GM12864 (cell line): ENCODE data around the gene GBP6.
"Not testable (repeated sequence)": the region's sequence is repeated elsewhere in the genome, so short reads cannot be mapped to it uniquely, and the experiment has no call there.

ENCODE experiments used
- DNase-seq: peaks from one replicate; pipeline ENCODE4 v3.0.0-alpha.2; 2011; ENCODE audit warnings: low read depth
- H3K4me3 ChIP-seq: 2 replicates; pipeline ENCODE4 v1.5.1; 2011; ENCODE audit warnings: mild to moderate bottlenecking, low read depth, low read length, control low read depth
- CTCF ChIP-seq: IDR thresholded peaks from 2 replicates; pipeline ENCODE4 v1.5.1; 2011; ENCODE audit warnings: low read depth, mild to moderate bottlenecking, moderate library complexity, low read length, control low read depth, inconsistent platforms; ENCODE audit errors: missing control alignments

Gene GBP6

GRCh38 chr1:89429062-89429461 lies 65.2 kb downstream of the GBP6 start:
- no peak for DNase-seq
- no peak for TF ChIP-seq CTCF
- no peak overlapping the region for H3K4me3 ChIP-seq

GRCh38 chr1:89429681-89430080 lies 65.8 kb downstream of the GBP6 start:
- H3K4me3 ChIP-seq, DNase-seq: not testable (repeated sequence)

DNA sequence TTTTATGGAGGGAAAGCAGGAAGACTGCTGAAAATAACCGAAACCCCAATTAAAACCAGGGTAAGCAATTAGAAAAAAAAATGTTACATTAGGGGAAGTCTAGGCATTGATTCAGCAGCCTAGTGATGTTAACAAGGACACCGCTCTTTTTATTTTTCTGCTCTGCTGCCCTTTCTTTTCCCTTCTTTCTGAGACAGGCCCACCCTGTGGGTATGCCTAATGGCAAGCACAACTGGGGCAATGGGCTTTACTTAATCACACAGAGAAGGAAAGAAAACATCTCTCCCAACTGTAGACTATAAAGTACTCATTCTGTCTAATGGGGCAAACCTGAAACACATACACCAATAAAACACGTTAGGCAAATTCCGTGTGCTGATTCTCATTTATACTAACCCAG lies 69.6 kb downstream of the GBP6 start:
- H3K4me3 ChIP-seq: no peak overlapping the region
- TF ChIP-seq CTCF: no peak
- no peak for DNase-seq

DNA sequence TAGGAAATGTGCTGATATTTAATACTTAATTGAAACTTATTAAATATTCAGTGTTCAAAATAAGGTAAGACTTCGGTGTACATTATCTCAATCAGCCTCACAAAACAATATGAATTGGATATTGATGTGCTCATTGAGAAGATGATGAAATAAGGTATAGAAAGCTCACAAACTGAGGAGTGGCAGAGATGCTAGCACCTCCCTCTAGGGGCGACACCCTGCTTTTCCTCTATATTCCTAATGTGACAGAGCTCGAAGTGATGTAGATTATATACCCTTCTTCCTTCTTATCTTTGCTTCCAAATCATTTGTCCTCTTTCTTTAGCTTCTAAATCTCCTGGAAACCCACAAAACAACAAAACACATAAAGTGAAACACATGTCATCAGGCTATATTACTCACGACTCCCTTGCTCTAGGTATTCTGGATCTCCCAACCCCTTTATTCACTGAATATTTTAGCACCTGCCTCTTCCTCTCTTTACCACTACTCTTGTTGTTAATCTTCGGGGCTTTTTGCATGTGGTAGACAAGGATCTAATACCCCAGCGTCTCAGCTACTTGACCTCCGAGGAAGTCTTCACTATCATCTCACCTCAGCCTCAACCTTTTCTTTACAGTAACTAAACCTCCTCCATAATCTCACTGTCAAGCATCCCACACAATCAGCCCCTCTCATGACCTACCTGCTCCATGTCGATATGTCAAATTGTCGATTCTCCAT lies 70.4 kb downstream of the GBP6 start:
- not testable (repeated sequence) for H3K4me3 ChIP-seq, DNase-seq
